Urinary bladder (tissue), 4 donors: ENCODE results near the gene UBP1. TPM values are rescaled to one million over a fixed set of nuclear protein-coding genes. Genes with fewer than 3 reads are reported as not detected.
"Not testable (repeated sequence)": the region's sequence is repeated elsewhere in the genome, so short reads cannot be mapped to it uniquely, and the experiment has no call there.

Experiments
- DNase-seq: peaks from one replicate; pipeline ENCODE4 v3.0.0-alpha.2; 2015; ENCODE audit errors: extremely low spot score
- H3K27ac ChIP-seq: one replicate; pipeline ENCODE4 v1.5.1; 2013; ENCODE audit warnings: low read depth, mild to moderate bottlenecking, moderate library complexity
- H3K36me3 ChIP-seq: one replicate; pipeline ENCODE4 v1.6.1; 2013; ENCODE audit warnings: mild to moderate bottlenecking, moderate library complexity; ENCODE audit not compliant: insufficient read depth
- H3K4me1 ChIP-seq: one replicate; pipeline ENCODE4 v1.6.1; 2013; ENCODE audit warnings: mild to moderate bottlenecking, moderate library complexity; ENCODE audit not compliant: insufficient read depth
- H3K4me3 ChIP-seq: one replicate; pipeline ENCODE4 v1.5.1; 2013; ENCODE audit warnings: low read depth, low read length
- WGBS: extraction: QIAGEN DNeasy Blood & Tissue Kit; methylation state at CpG from one replicate; pipeline ENCODE4 v1.1.7; 2013; 5-methylcytosine and 5-hydroxymethylcytosine counted together
- polyA plus RNA-seq: library from polyadenylated mRNA; stranded (reverse); fragments of 200-250 nt; gene quantifications from one replicate; pipeline ENCODE4 v1.2.3, GENCODE V29; 2013
- total RNA-seq: library from RNA; depleted of rRNA; stranded (reverse); fragments of >200 nt; gene quantifications from one replicate; pipeline ENCODE4 v1.2.3, GENCODE V29; 2014
- donor health status: healthy with polysubstance abuse.
- donor health status: healthy.

UBP1 gene, protein sequence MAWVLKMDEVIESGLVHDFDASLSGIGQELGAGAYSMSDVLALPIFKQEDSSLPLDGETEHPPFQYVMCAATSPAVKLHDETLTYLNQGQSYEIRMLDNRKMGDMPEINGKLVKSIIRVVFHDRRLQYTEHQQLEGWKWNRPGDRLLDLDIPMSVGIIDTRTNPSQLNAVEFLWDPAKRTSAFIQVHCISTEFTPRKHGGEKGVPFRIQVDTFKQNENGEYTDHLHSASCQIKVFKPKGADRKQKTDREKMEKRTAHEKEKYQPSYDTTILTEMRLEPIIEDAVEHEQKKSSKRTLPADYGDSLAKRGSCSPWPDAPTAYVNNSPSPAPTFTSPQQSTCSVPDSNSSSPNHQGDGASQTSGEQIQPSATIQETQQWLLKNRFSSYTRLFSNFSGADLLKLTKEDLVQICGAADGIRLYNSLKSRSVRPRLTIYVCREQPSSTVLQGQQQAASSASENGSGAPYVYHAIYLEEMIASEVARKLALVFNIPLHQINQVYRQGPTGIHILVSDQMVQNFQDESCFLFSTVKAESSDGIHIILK
- 59.6 TPM for total RNA-seq
- 53.0 TPM for polyA plus RNA-seq

DNA sequence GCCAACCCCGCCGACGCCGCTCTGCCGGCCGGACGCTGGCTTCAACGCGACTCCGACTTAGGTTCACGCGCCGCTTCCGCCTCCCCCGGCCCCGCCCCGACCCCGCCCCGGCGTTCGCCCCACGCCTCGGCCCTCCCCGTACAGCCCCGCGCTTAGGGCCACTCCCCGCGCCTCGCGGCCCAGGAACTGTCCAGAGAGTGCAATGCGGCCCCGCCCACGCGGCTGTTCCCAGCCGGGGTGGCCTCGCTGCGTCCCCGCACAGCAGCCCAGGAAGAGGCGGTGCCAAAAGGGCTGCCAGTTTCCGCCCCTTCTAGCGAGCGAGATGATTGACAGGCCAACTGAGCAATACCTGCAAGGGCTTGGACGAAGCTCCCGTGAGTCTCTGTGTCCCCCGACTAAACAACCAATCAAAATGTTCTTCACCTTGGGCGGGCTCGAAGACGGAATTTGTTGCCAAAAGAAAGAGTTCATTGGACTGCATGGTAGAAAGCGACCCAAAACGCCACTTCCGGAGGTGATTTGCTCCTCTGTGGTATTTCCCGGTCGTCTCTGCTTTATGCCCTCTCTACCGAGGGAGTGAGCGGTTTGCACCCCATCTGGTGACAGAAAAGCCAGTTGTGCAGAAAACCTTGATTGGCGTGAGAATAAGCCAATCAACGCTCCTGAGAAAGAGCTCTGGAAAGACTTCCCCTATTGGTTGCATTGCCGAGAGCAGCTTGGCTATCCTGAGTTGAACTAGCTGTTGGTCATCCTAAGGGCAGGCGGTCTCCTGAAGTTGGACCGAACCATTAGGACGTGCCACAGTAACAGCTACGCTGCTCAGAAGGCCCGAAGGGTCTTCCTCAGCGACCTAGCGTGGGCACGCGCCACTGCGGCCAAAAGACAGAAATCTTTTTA is at the start of gene UBP1:
TSS of gene UBP1 (minus strand) at position 78 of the 897 bp plus-strand sequence. CDS start 557 bp downstream, outside the sequence.
- H3K4me1 ChIP-seq, result peaks cover 1% of the 10 kb centered on the region
- WGBS, result under 1% methylated on average over 68 of the region's 68 CpGs
- H3K36me3 ChIP-seq, result no peaks in the 10 kb centered on the region
- H3K27ac ChIP-seq, result peak within 1 kb of the TSS; percentile 92
- DNase-seq, result peak; percentile 100
- H3K4me3 ChIP-seq, result peak within 1 kb of the TSS; percentile 98

DNA sequence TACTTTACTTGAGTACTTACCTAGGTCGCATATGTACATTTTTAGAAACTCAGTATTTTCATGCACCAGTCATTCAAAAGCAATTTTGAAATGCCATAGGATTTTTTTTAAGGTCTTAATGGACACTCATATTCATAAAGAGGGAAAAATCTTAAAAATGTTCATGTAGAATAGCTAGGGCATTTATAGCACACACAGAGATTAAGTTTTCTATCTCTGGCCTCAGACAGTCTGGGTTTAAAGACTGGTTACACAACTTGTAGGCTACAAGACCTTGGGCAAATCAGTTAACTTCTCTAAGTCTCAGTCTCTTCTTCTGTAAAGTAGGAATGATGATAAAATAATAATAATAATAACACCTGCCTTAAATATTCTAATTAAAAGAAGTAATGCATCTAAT is 48.5 kb upstream of the UBP1 start:
- H3K4me1 ChIP-seq, result no peaks in the 10 kb centered on the region
- H3K27ac ChIP-seq, result no peak overlapping the region
- 93% methylated on average over 1 of the region's 1 CpG for WGBS
- no peak for DNase-seq
- H3K4me3 ChIP-seq, result no peak overlapping the region
- H3K36me3 ChIP-seq, result no peaks in the 10 kb centered on the region

DNA sequence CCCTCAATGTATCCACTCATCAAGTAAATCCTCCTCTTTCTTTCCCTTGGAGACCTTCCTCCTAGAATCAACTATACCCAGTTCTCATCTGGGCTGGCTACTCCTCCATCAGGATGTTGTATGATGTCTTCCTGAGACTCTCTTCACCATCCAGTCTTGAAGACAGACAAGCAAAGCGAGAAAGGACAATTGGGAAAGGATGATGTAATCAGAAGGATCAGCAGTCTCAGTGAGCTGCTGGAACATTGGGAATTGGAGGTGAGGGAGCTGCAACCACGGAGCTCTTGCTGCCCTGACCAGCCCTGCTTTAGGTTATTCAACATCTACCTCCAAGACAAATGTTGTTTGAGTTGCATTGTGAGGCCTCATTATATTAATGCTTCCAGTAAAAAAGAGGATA is 48.0 kb upstream of the UBP1 start:
- DNase-seq, result no peak
- no peak overlapping the region for H3K4me3 ChIP-seq
- 87% methylated on average over 2 of the region's 2 CpGs for WGBS
- H3K27ac ChIP-seq, result no peak overlapping the region
- no peaks in the 10 kb centered on the region for H3K36me3 ChIP-seq
- H3K4me1 ChIP-seq, result no peaks in the 10 kb centered on the region

DNA sequence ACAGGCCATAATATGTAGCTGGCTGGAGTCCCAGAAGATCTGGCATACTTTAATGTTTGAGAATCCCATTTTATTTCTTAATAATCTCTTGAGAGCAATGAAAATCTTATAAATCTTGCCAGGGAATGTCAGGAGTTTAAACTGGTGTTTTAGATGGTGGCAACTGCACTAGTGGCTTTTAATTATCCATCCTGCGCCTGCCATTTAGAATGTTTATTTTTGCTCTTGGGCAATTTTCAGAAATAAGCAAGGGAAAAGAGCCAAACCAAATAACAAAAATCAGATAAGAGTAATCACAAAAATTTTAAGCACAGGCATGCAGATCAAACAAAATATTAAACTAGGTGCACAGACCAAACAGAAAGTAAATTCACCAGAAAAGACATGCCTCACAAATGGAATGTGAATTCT is 41.9 kb upstream of the UBP1 start:
- H3K4me3 ChIP-seq, result no peak overlapping the region
- no peaks in the 10 kb centered on the region for H3K36me3 ChIP-seq
- WGBS, result 30% methylated on average over 1 of the region's 1 CpG
- H3K4me1 ChIP-seq, result no peaks in the 10 kb centered on the region
- peak; percentile 5 for DNase-seq
- no peak overlapping the region for H3K27ac ChIP-seq

DNA sequence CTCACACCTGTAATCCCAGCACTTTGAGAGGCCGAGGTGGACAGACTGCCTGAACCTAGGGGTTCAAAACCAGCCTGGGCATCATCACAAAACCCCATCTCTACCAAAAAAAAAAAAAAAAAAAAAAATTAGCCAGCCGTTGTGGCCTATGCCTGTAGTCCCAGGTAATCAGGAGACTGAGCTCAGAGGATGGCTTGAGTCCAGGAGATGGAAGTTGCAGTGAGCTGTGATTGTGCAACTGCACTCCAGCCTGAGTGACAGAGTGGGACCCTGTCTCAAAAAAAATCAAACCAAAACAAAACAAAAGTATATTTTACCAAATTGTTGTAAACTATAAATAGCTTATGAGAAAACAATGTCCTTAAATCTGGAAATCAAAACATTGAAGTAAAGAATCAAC is 34.7 kb upstream of the UBP1 start:
- H3K36me3 ChIP-seq, result no peaks in the 10 kb centered on the region
- no peak overlapping the region for H3K27ac ChIP-seq
- WGBS, result 82% methylated on average over 2 of the region's 2 CpGs
- DNase-seq, result no peak
- no peaks in the 10 kb centered on the region for H3K4me1 ChIP-seq
- no peak overlapping the region for H3K4me3 ChIP-seq

DNA sequence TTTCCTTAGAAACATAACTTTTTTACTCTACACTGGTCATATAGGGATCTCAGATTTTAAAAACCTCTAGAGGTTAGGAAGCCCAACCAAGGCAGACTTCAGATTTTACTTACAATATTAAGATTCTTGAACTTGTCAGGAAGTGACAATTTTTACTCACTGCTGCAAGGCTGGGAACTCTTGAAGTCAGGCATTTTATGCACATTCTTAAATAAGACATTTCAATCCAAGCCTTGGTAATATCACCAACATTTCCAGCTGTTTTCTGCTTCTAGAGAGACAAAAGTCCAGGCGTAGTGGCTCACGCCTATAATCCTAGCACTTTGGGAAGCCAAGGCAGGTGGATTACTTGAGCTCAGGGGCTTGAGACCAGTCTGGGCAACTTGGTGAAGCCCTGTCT is 33.6 kb upstream of the UBP1 start:
- no peaks in the 10 kb centered on the region for H3K4me1 ChIP-seq
- H3K36me3 ChIP-seq, result no peaks in the 10 kb centered on the region
- DNase-seq, result no peak
- no peak overlapping the region for H3K4me3 ChIP-seq
- H3K27ac ChIP-seq, result no peak overlapping the region
- WGBS, result 91% methylated on average over 2 of the region's 2 CpGs

DNA sequence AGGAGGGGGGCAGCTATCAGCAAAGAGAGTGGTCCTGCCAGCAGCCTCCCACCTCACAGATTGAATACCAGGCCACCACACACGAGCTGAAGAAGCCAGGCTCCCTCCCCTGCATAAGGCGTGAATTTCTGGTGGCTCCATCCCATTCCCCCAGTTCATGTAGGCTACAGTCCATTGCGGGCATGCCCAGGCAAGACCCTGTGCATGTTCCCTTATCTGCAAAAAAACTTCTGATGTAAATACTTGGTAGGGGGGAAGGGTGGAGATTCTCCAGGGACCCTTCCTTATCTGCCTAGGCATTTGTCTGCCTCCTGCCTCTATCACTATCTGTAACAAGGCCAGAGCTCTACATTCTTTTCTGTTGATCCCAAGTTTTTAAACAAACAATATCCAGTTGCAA is 27.6 kb upstream of the UBP1 start:
- Histone ChIP-seq H3K36me3 (no peaks in the 10 kb centered on the region), H3K4me1 (no peaks in the 10 kb centered on the region), H3K27ac (no peak overlapping the region), H3K4me3 (no peak overlapping the region)
- no peak for DNase-seq
- WGBS, result 81% methylated on average over 3 of the region's 3 CpGs

DNA sequence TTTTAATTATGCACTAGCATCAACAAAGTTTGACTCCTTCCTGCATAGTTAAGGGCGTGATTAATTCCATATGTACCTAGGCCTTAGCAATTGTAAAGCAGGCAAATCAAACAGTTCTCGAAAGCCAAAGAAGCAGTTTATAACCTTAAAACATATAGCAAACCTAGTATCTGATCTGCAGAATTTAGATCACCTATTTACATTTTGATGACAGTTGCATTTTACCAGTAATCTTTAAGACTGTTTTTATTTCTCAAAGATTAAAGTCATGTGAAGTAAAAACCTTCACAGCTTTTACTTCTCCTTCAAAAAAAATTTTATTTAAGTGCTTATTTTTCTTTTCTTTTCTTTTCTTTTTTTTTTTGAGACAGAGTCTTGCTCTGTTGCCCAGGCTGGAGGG is 20.9 kb upstream of the UBP1 start:
- 90% methylated on average over 2 of the region's 2 CpGs for WGBS
- no peak overlapping the region for H3K27ac ChIP-seq
- DNase-seq, result no peak
- H3K36me3 ChIP-seq, result no peaks in the 10 kb centered on the region
- H3K4me1 ChIP-seq, result no peaks in the 10 kb centered on the region
- H3K4me3 ChIP-seq, result no peak overlapping the region

DNA sequence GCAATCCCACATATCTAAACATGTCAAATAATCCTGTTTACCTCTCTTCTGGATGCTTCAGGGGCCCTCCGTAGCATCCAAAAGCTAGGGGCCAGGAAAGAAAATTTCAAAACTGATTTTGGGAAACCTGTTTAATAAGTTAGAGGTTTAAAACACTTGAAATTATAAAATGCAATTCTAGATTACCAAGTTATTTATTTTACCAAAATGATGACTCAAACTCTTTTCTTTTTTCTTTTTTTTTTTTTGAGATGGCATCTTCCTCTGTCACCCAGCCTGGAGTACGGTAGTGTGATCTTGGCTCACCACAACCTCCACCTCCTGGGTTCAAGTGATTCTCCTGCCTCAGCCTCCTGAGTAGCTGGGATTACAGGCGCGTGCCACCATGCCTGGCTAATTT is 19.4 kb upstream of the UBP1 start:
- over 99% methylated on average over 4 of the region's 4 CpGs for WGBS
- not testable (repeated sequence) for DNase-seq

DNA sequence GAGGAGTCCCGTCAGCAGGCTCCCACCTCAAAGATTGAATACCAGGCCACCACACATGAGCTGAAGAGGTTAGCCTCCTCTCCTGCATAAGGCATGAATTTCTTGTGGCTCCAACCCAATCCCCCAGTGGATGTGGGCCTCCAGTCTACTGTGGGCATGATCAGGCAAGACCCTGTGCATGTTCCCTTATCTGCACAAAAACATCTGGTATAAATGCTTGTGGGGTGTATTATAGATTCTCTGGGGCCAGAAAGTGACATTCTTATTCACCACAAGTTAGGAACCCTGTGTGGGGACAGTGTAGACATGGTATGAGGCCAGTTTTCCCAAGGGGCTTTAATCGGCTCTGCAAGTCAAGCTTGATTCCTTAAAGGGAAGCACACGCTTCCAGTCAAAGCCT is 18.2 kb upstream of the UBP1 start:
- H3K27ac ChIP-seq, result no peak overlapping the region
- no peaks in the 10 kb centered on the region for H3K36me3 ChIP-seq
- H3K4me1 ChIP-seq, result no peaks in the 10 kb centered on the region
- H3K4me3 ChIP-seq, result no peak overlapping the region
- WGBS, result 98% methylated on average over 3 of the region's 3 CpGs
- DNase-seq, result no peak

More for the DNA sequence above, 19.4 kb upstream of the UBP1 start:
- not testable (repeated sequence) for H3K27ac ChIP-seq, H3K4me1 ChIP-seq, H3K36me3 ChIP-seq, H3K4me3 ChIP-seq

DNA sequence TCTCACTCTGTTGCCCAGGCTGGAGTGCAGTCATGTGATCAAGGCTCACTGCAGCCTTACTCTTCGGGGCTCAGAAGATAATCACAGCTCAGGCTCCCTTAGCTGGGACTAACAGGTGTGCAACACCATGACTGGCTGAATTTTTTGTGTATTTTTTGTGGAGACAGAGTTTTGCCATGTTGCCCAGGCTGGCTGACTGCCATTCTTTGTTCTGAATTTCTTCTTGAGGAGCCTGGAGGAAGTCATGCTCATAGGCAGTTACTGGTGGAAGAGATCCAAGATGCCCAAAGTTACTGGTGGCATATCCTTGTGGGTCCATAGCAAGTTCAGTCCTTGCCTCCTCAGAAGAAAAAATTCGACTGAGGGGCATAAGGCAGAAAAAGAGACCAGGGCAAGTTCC is 16.6 kb upstream of the UBP1 start:
- Histone ChIP-seq H3K4me3 (no peak overlapping the region), H3K27ac (no peak overlapping the region), H3K36me3 (no peaks in the 10 kb centered on the region), H3K4me1 (no peaks in the 10 kb centered on the region)
- no peak for DNase-seq
- 79% methylated on average over 2 of the region's 2 CpGs for WGBS

DNA sequence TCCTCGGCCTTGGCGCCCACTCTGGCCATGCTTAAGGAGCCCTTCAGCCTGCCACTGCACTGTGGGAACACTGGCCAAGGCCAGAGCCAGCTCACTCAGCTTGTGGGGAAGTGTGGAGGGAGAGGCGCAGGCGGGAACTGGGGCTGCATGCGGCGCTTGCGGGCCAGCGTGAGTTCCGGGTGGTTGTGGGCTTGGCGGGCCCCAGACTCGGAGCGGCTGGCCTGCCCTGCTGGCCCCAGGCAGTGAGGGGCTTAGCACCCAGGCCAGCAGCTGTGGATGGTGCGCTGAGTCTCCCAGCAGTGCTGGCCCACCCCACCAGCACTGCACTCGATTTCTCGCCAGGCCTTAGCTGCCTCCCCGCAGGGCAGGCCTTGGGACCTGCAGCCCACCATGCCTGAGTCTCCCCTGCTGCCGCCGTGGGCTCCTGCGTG is 13.1 kb upstream of the UBP1 start:
- 94% methylated on average over 19 of the region's 19 CpGs for WGBS
- DNase-seq, result no peak
- H3K36me3 ChIP-seq, result no peaks in the 10 kb centered on the region
- H3K27ac ChIP-seq, result no peak overlapping the region
- H3K4me3 ChIP-seq, result no peak overlapping the region
- no peaks in the 10 kb centered on the region for H3K4me1 ChIP-seq

DNA sequence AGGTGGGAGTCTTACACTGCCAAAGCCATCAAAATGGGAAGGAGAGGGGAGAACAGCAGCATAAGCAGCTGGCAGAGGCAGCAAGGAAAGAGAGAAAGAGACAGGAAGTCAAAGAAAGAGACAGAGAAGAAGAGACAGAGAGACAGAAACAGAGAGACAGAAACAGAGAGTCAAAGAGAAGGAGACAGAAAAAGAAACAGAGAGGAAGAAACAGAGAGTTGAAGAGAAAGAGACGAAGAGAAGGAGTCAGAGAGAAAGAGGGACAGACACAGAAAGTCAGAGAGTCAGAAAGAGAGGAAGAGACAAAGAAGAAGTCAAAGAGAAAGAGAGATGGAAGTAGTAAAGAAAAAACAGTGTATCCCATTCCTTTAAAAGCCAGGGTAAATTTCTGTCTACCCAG is 11.8 kb upstream of the UBP1 start:
- not testable (repeated sequence) for H3K27ac ChIP-seq, H3K4me3 ChIP-seq, DNase-seq, H3K4me1 ChIP-seq, H3K36me3 ChIP-seq
- 83% methylated on average over 1 of the region's 1 CpG for WGBS

DNA sequence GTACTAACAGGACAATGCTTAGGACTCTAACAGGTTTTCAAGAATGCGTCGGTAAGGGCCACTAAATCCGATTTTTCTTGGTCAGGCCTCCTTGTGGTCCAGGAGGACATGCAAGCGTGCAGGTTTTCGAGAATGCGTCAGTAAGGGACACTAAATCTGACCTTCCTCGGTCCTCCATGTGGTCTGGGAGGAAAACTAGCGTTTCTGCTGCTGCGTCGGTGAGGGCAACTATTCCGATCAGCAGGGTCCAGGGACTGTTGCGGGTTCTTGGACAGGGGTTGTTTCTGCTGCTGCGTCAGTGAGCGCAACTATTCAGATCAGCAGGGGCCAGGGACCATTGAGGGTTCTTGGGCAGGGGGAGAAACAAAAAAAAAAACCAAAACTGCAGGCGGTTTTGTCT is 7.8 kb upstream of the UBP1 start:
- no peak overlapping the region for H3K27ac ChIP-seq
- H3K4me1 ChIP-seq, result no peaks in the 10 kb centered on the region
- H3K36me3 ChIP-seq, result no peaks in the 10 kb centered on the region
- H3K4me3 ChIP-seq, result no peak overlapping the region
- 97% methylated on average over 15 of the region's 15 CpGs for WGBS
- DNase-seq, result no peak
